ENCODE results near the gene OR6B3.

Gene OR6B3

GRCh38 chr2:240066489-240066888 is 13.2 kb upstream of the OR6B3 start:
- Histone ChIP-seq H3K27me3 (ENCODE audit: insufficient read depth, low read length, poor library complexity) (no peaks in the 10 kb centered on the region), H3K79me2 (ENCODE audit: control insufficient read depth, insufficient read depth, low read length) (no peaks in the 10 kb centered on the region)

DNA sequence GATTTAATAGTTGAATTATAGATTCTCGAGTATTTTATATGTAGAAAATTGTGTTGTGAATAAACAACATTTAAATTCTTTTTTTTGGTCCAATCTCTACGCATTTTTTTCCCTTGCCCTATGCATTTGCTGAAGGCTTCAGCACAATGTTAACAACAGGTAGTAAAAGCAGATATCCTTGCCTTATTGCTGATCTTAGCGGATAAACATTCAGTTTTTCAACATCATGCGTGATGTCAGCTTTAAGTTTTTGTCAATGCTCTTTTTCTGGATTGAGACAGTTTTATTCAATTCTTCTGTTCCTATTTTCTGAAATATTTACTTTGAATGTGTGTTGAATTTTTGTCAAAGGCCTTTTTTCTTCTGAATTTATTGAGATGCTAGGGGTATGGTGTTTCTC is 11.6 kb upstream of the OR6B3 start:
- Histone ChIP-seq H3K36me3 (ENCODE audit: control insufficient read depth, insufficient read depth, low read length) (no peaks in the 10 kb centered on the region), H3K18ac (ENCODE audit: low read length) (no peak overlapping the region), H2BK120ac (ENCODE audit: low read depth, low read length) (no peak overlapping the region), H4K5ac (ENCODE audit: low read length) (no peak overlapping the region), H2AK5ac (ENCODE audit: low read length) (no peak overlapping the region), H3K23ac (ENCODE audit: low read length) (no peak overlapping the region), H3K4me3 (ENCODE audit: low read length) (no peak overlapping the region), H3K4me2 (ENCODE audit: low read length) (no peak overlapping the region), H3K79me1 (ENCODE audit: low read length) (no peaks in the 10 kb centered on the region), H4K8ac (ENCODE audit: low read depth, low read length) (no peak overlapping the region), H3K9ac (ENCODE audit: low read length) (no peak overlapping the region), H2BK5ac (ENCODE audit: low read length) (no peak overlapping the region), H3K4me1 (ENCODE audit: control insufficient read depth, low read depth, low read length) (no peaks in the 10 kb centered on the region), H3K56ac (ENCODE audit: low read length) (no peak overlapping the region), H3K27me3 (ENCODE audit: insufficient read depth, low read length, poor library complexity) (no peaks in the 10 kb centered on the region), H3K27ac (ENCODE audit: low read depth, low read length) (no peak overlapping the region), H3K79me2 (ENCODE audit: control insufficient read depth, insufficient read depth, low read length) (no peaks in the 10 kb centered on the region), H2BK15ac (replicated peaks; ENCODE audit: low read depth) (no peak overlapping the region), H3K4ac (ENCODE audit: low read depth, low read length) (no peak overlapping the region)
- DNase-seq: no peak
- WGBS (ENCODE audit: extremely low coverage, insufficient coverage, low lambda C conversion rate): 100% methylated on average over 1 of the region's 4 CpGs

More at GRCh38 chr2:240066489-240066888, 13.2 kb upstream of the OR6B3 start:
- H3K4me3 ChIP-seq (ENCODE audit: low read length): no peak overlapping the region
- H4K5ac ChIP-seq (ENCODE audit: low read length): no peak overlapping the region
- no peak overlapping the region for H2AK5ac ChIP-seq (ENCODE audit: low read length)
- no peak overlapping the region for H3K27ac ChIP-seq (ENCODE audit: low read depth, low read length)
- no peak overlapping the region for H3K4ac ChIP-seq (ENCODE audit: low read depth, low read length)
- H3K36me3 ChIP-seq (ENCODE audit: control insufficient read depth, insufficient read depth, low read length): no peaks in the 10 kb centered on the region
- no peak overlapping the region for H2BK15ac ChIP-seq (replicated peaks; ENCODE audit: low read depth)
- no peak overlapping the region for H2BK120ac ChIP-seq (ENCODE audit: low read depth, low read length)
- no peak overlapping the region for H4K8ac ChIP-seq (ENCODE audit: low read depth, low read length)
- no peaks in the 10 kb centered on the region for H3K4me1 ChIP-seq (ENCODE audit: control insufficient read depth, low read depth, low read length)
- no peak overlapping the region for H3K4me2 ChIP-seq (ENCODE audit: low read length)
- no peak overlapping the region for H3K56ac ChIP-seq (ENCODE audit: low read length)
- DNase-seq: peak; percentile 7
- no peak overlapping the region for H2BK5ac ChIP-seq (ENCODE audit: low read length)
- H3K23ac ChIP-seq (ENCODE audit: low read length): no peak overlapping the region
- no CpG with 5 or more reads among the region's 5 CpGs for WGBS (ENCODE audit: extremely low coverage, insufficient coverage, low lambda C conversion rate)
- no peak overlapping the region for H3K9ac ChIP-seq (ENCODE audit: low read length)
- H3K79me1 ChIP-seq (ENCODE audit: low read length): no peaks in the 10 kb centered on the region
- H3K18ac ChIP-seq (ENCODE audit: low read length): no peak overlapping the region

GRCh38 chr2:240060977-240061591 is 7.8 kb upstream of the OR6B3 start:
- Histone ChIP-seq H3K27ac (ENCODE audit: low read depth, low read length) (no peak overlapping the region), H3K4ac (ENCODE audit: low read depth, low read length) (no peak overlapping the region), H3K79me2 (ENCODE audit: control insufficient read depth, insufficient read depth, low read length) (no peaks in the 10 kb centered on the region), H3K4me3 (ENCODE audit: low read length) (no peak overlapping the region), H2BK120ac (ENCODE audit: low read depth, low read length) (no peak overlapping the region), H2AK5ac (ENCODE audit: low read length) (no peak overlapping the region), H2BK15ac (replicated peaks; ENCODE audit: low read depth) (no peak overlapping the region), H3K27me3 (ENCODE audit: insufficient read depth, low read length, poor library complexity) (no peaks in the 10 kb centered on the region), H4K5ac (ENCODE audit: low read length) (no peak overlapping the region), H4K8ac (ENCODE audit: low read depth, low read length) (no peak overlapping the region), H3K56ac (ENCODE audit: low read length) (no peak overlapping the region), H3K4me1 (ENCODE audit: control insufficient read depth, low read depth, low read length) (no peaks in the 10 kb centered on the region), H2BK5ac (ENCODE audit: low read length) (no peak overlapping the region), H3K23ac (ENCODE audit: low read length) (no peak overlapping the region), H3K79me1 (ENCODE audit: low read length) (no peaks in the 10 kb centered on the region), H3K36me3 (ENCODE audit: control insufficient read depth, insufficient read depth, low read length) (no peaks in the 10 kb centered on the region), H3K4me2 (ENCODE audit: low read length) (no peak overlapping the region), H3K9ac (ENCODE audit: low read length) (no peak overlapping the region), H3K18ac (ENCODE audit: low read length) (no peak overlapping the region)
- DNase-seq: peak; percentile 45
- no CpG with 5 or more reads among the region's 4 CpGs for WGBS (ENCODE audit: extremely low coverage, insufficient coverage, low lambda C conversion rate)

- H4K8ac ChIP-seq (ENCODE audit: low read depth, low read length): no peak overlapping the region
- H3K4me3 ChIP-seq (ENCODE audit: low read length): no peak overlapping the region
- no peak overlapping the region for H3K56ac ChIP-seq (ENCODE audit: low read length)
- H2AK5ac ChIP-seq (ENCODE audit: low read length): no peak overlapping the region
- H3K18ac ChIP-seq (ENCODE audit: low read length): no peak overlapping the region
- H3K23ac ChIP-seq (ENCODE audit: low read length): no peak overlapping the region
- no peak overlapping the region for H3K4ac ChIP-seq (ENCODE audit: low read depth, low read length)
- H3K4me1 ChIP-seq (ENCODE audit: control insufficient read depth, low read depth, low read length): no peaks in the 10 kb centered on the region
- H3K79me1 ChIP-seq (ENCODE audit: low read length): no peaks in the 10 kb centered on the region
- no peak overlapping the region for H2BK120ac ChIP-seq (ENCODE audit: low read depth, low read length)
- H3K9ac ChIP-seq (ENCODE audit: low read length): no peak overlapping the region
- no peak overlapping the region for H3K4me2 ChIP-seq (ENCODE audit: low read length)
- H2BK15ac ChIP-seq (replicated peaks; ENCODE audit: low read depth): no peak overlapping the region
- no peak overlapping the region for H3K27ac ChIP-seq (ENCODE audit: low read depth, low read length)
- H3K36me3 ChIP-seq (ENCODE audit: control insufficient read depth, insufficient read depth, low read length): no peaks in the 10 kb centered on the region
- H2BK5ac ChIP-seq (ENCODE audit: low read length): no peak overlapping the region
- H3K79me2 ChIP-seq (ENCODE audit: control insufficient read depth, insufficient read depth, low read length): no peaks in the 10 kb centered on the region
- WGBS (ENCODE audit: extremely low coverage, insufficient coverage, low lambda C conversion rate): no CpG with 5 or more reads among the region's 11 CpGs
- no peak for DNase-seq
- no peak overlapping the region for H4K5ac ChIP-seq (ENCODE audit: low read length)
- no peaks in the 10 kb centered on the region for H3K27me3 ChIP-seq (ENCODE audit: insufficient read depth, low read length, poor library complexity)
These were observed 3.4 kb upstream of the OR6B3 start for GRCh38 chr2:240056678-240057077.

DNA sequence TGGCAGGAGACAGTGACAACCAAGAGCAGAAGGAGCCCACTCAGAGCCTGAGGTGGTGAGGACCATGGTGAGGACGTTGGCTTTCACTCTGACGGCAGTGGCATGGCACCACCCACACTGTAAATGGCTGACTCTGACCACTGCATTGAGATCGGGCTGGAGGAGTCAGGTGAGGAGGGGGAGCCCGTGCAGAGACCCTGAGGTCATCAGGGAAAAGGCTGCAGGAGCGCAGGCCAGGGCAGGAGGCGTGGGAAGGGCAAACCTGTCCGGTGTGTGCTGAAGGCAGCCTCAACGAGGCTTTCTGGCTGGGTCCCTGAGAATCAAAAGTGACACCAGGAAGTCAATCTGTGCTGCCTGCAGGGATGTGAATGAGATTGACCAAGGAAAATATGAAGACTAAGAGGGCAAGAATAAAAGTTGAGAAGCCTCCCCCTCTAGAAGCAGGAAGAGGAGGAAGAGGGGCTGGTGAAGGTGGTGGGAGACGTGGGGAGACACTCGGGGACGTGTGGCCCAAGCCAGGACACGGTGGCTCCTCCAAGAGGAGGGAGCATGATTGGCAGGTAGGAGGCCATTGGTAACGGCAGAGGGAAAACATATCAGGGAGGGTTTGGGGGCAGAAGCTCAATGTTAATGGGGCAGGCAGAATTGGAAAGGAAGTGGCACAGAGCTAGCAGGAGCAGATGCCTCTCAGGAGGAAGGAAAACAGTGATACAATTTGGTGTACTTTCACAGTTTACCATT is 2.0 kb upstream of the OR6B3 start:
- H3K79me2 ChIP-seq (ENCODE audit: control insufficient read depth, insufficient read depth, low read length): no peaks in the 10 kb centered on the region
- H3K18ac ChIP-seq (ENCODE audit: low read length): no peak overlapping the region
- no peak overlapping the region for H2BK120ac ChIP-seq (ENCODE audit: low read depth, low read length)
- H3K79me1 ChIP-seq (ENCODE audit: low read length): no peaks in the 10 kb centered on the region
- H3K56ac ChIP-seq (ENCODE audit: low read length): no peak overlapping the region
- no peaks in the 10 kb centered on the region for H3K27me3 ChIP-seq (ENCODE audit: insufficient read depth, low read length, poor library complexity)
- DNase-seq: no peak
- no peaks in the 10 kb centered on the region for H3K4me1 ChIP-seq (ENCODE audit: control insufficient read depth, low read depth, low read length)
- H4K8ac ChIP-seq (ENCODE audit: low read depth, low read length): no peak overlapping the region
- H3K4me3 ChIP-seq (ENCODE audit: low read length): no peak overlapping the region
- WGBS (ENCODE audit: extremely low coverage, insufficient coverage, low lambda C conversion rate): no CpG with 5 or more reads among the region's 13 CpGs
- H3K4ac ChIP-seq (ENCODE audit: low read depth, low read length): no peak overlapping the region
- no peak overlapping the region for H2BK5ac ChIP-seq (ENCODE audit: low read length)
- H2AK5ac ChIP-seq (ENCODE audit: low read length): no peak overlapping the region
- H3K36me3 ChIP-seq (ENCODE audit: control insufficient read depth, insufficient read depth, low read length): no peaks in the 10 kb centered on the region
- H3K4me2 ChIP-seq (ENCODE audit: low read length): no peak overlapping the region
- H3K9ac ChIP-seq (ENCODE audit: low read length): no peak overlapping the region
- H4K5ac ChIP-seq (ENCODE audit: low read length): no peak overlapping the region
- no peak overlapping the region for H3K23ac ChIP-seq (ENCODE audit: low read length)
- no peak overlapping the region for H3K27ac ChIP-seq (ENCODE audit: low read depth, low read length)
- H2BK15ac ChIP-seq (replicated peaks; ENCODE audit: low read depth): no peak overlapping the region

Data from mesendoderm (in vitro differentiated cells).